Loucy (cell line): ENCODE results near the gene FGFRL1.

Experiments
- H2AFZ ChIP-seq: fragments of 200-600 bp; sonication (generic); 2 replicates; pipeline ENCODE4 v1.6.0; 2016; ENCODE audit warnings: antibody characterized with exemption, mild to moderate bottlenecking, low read length, moderate library complexity
- H3F3A ChIP-seq: fragments of 200-600 bp; 2 replicates; pipeline ENCODE4 v1.6.0; 2016; ENCODE audit warnings: antibody characterized with exemption, low read depth, mild to moderate bottlenecking
- H3K27me3 ChIP-seq: fragments of 200-600 bp; sonication (generic); 2 replicates; pipeline ENCODE4 v1.6.1; 2014; ENCODE audit warnings: low read length, mild to moderate bottlenecking; ENCODE audit not compliant: insufficient read depth, poor library complexity, severe bottlenecking
- H3K36me3 ChIP-seq: fragments of 200-600 bp; sonication (generic); 2 replicates; pipeline ENCODE4 v1.6.1; 2016; ENCODE audit warnings: low read length; ENCODE audit not compliant: insufficient read depth
- H3K4me1 ChIP-seq: fragments of 200-600 bp; sonication (generic); 2 replicates; pipeline ENCODE4 v1.5.1; 2014; ENCODE audit warnings: low read length, mild to moderate bottlenecking; ENCODE audit not compliant: insufficient read depth, poor library complexity, severe bottlenecking
- H3K4me2 ChIP-seq: fragments of 200-600 bp; sonication (generic); 2 replicates; pipeline ENCODE4 v1.6.0; 2014; ENCODE audit warnings: antibody characterized with exemption, low read length, low read depth, mild to moderate bottlenecking; ENCODE audit not compliant: poor library complexity, severe bottlenecking
- H3K4me3 ChIP-seq: fragments of 200-600 bp; sonication (generic); 2 replicates; pipeline ENCODE4 v1.5.1; 2014; ENCODE audit warnings: low read length, mild to moderate bottlenecking, mixed read lengths; ENCODE audit not compliant: poor library complexity, severe bottlenecking
- H3K79me2 ChIP-seq: fragments of 200-600 bp; sonication (generic); 2 replicates; pipeline ENCODE4 v1.6.1; 2014; ENCODE audit warnings: low read length; ENCODE audit not compliant: insufficient read depth
- H3K9ac ChIP-seq: fragments of 200-600 bp; sonication (generic); 2 replicates; pipeline ENCODE4 v1.6.0; 2014; ENCODE audit warnings: mild to moderate bottlenecking, low read depth, low read length, moderate library complexity; ENCODE audit not compliant: poor library complexity, severe bottlenecking
- H3K9me2 ChIP-seq: fragments of 200-600 bp; sonication (generic); replicated peaks from 2 replicates; pipeline ENCODE4 v1.6.1; 2016; ENCODE audit warnings: low read depth, low read length, mixed read lengths
- H3K9me3 ChIP-seq: fragments of 200-600 bp; sonication (generic); 2 replicates; pipeline ENCODE4 v1.6.1; 2014; ENCODE audit warnings: mild to moderate bottlenecking, antibody characterized with exemption, low read length, low read depth; ENCODE audit not compliant: insufficient read depth
- H4K20me1 ChIP-seq: fragments of 200-600 bp; sonication (generic); 2 replicates; pipeline ENCODE4 v1.6.0; 2014; ENCODE audit warnings: antibody characterized with exemption, low read length, mild to moderate bottlenecking; ENCODE audit not compliant: insufficient read depth, poor library complexity, severe bottlenecking
- CTCF ChIP-seq: fragments of 200-600 bp; sonication (generic); conservative IDR thresholded peaks from 2 replicates; pipeline ENCODE4 v1.5.1; 2014; ENCODE audit warnings: mild to moderate bottlenecking, antibody characterized with exemption, low read length
- EZH2phosphoT487 ChIP-seq: fragments of 200-600 bp; IDR thresholded peaks from 2 replicates; pipeline ENCODE4 v1.6.1; 2018; ENCODE audit warnings: antibody characterized with exemption, mild to moderate bottlenecking, moderate library complexity, borderline replicate concordance

FGFRL1 gene

GRCh38 chr4:1023075-1023640 is 11.7 kb downstream of the FGFRL1 start:
- Histone ChIP-seq H3K4me1 (no peaks in the 10 kb centered on the region), H3K9me2 (no peaks in the 10 kb centered on the region), H3K36me3 (peaks cover 17% of the 10 kb centered on the region; the same call in 1 of the 2 replicates), H3F3A (no peaks in the 10 kb centered on the region), H3K27me3 (no peaks in the 10 kb centered on the region), H3K9ac (no peak overlapping the region), H4K20me1 (peaks cover 6% of the 10 kb centered on the region), H3K9me3 (no peaks in the 10 kb centered on the region), H3K4me2 (no peak overlapping the region), H3K79me2 (no peaks in the 10 kb centered on the region), H3K4me3 (no peak overlapping the region), H2AFZ (no peak overlapping the region)
- TF ChIP-seq CTCF (no peak), EZH2phosphoT487 (no peak)

DNA sequence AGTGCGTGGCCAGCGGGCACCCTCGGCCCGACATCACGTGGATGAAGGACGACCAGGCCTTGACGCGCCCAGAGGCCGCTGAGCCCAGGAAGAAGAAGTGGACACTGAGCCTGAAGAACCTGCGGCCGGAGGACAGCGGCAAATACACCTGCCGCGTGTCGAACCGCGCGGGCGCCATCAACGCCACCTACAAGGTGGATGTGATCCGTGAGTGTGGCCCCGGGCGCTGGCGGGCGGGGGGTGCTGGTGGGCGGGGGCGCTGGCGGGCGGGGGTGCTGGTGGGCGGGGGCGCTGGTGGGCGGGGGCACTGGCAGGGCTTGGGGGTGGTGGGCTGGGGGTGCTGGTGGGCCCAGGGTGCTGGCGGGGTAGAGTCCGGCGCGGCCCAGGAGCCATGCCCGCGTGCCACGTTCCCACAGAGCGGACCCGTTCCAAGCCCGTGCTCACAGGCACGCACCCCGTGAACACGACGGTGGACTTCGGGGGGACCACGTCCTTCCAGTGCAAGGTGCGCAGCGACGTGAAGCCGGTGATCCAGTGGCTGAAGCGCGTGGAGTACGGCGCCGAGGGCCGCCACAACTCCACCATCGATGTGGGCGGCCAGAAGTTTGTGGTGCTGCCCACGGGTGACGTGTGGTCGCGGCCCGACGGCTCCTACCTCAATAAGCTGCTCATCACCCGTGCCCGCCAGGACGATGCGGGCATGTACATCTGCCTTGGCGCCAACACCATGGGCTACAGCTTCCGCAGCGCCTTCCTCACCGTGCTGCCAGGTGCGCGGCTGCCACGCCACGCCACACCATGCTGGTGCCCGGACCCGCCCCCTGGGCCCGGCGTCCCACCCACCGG is 12.7 kb downstream of the FGFRL1 start:
- Histone ChIP-seq H3K4me3 (no peak overlapping the region), H4K20me1 (peaks cover 3% of the 10 kb centered on the region), H3K9me3 (no peaks in the 10 kb centered on the region), H3K79me2 (no peaks in the 10 kb centered on the region), H3K4me2 (no peak overlapping the region), H3K4me1 (no peaks in the 10 kb centered on the region), H3K9me2 (no peaks in the 10 kb centered on the region), H2AFZ (no peak overlapping the region), H3K36me3 (peaks cover 17% of the 10 kb centered on the region; the same call in 1 of the 2 replicates), H3K9ac (no peak overlapping the region), H3F3A (no peaks in the 10 kb centered on the region), H3K27me3 (no peaks in the 10 kb centered on the region)
- TF ChIP-seq CTCF: no peak

- Histone ChIP-seq H3K4me3 (no peak overlapping the region), H2AFZ (no peak overlapping the region), H3K9me3 (no peaks in the 10 kb centered on the region), H3K36me3 (peaks cover 17% of the 10 kb centered on the region; the same call in 1 of the 2 replicates), H3K4me1 (no peaks in the 10 kb centered on the region), H3K9me2 (no peaks in the 10 kb centered on the region), H3K4me2 (no peak overlapping the region), H3F3A (no peaks in the 10 kb centered on the region), H3K27me3 (no peaks in the 10 kb centered on the region), H3K9ac (no peak overlapping the region), H3K79me2 (no peaks in the 10 kb centered on the region), H4K20me1 (no peaks in the 10 kb centered on the region)
- no peak for TF ChIP-seq EZH2phosphoT487
- no peak for TF ChIP-seq CTCF
Observed at GRCh38 chr4:1024882-1025545, 13.6 kb downstream of the FGFRL1 start.
